ENCODE results near the gene DLG1. TPM values are rescaled to one million over a fixed set of nuclear protein-coding genes. Genes with fewer than 3 reads are reported as not detected.
A peak's percentile ranks its signal among the peaks of the same experiment; 100 is the strongest.

The DLG1 gene
- total RNA-seq, 1 donor from 2014 or later: 80.2 TPM

- H3K4me3 ChIP-seq: no peak overlapping the region
- intact Hi-C loops (cut with DNase I): no loop called here
- no peaks in the 10 kb centered on the region for H3K36me3 ChIP-seq
- ATAC-seq (peak; percentile 86 to 87), DNase-seq (no peak)
- H3K27me3 ChIP-seq (ENCODE audit: low read depth): no peaks in the 10 kb centered on the region
- TF ChIP-seq, protein P1, sequence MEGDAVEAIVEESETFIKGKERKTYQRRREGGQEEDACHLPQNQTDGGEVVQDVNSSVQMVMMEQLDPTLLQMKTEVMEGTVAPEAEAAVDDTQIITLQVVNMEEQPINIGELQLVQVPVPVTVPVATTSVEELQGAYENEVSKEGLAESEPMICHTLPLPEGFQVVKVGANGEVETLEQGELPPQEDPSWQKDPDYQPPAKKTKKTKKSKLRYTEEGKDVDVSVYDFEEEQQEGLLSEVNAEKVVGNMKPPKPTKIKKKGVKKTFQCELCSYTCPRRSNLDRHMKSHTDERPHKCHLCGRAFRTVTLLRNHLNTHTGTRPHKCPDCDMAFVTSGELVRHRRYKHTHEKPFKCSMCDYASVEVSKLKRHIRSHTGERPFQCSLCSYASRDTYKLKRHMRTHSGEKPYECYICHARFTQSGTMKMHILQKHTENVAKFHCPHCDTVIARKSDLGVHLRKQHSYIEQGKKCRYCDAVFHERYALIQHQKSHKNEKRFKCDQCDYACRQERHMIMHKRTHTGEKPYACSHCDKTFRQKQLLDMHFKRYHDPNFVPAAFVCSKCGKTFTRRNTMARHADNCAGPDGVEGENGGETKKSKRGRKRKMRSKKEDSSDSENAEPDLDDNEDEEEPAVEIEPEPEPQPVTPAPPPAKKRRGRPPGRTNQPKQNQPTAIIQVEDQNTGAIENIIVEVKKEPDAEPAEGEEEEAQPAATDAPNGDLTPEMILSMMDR (IDR thresholded peaks at IDR 0.05): no peak
- no peaks in the 10 kb centered on the region for H3K9me3 ChIP-seq
- H3K27ac ChIP-seq: no peak overlapping the region
- H3K4me1 ChIP-seq: peaks cover 28% of the 10 kb centered on the region
Observed at GRCh38 chr3:197222937-197223370, 75.5 kb downstream of the DLG1 start.

GRCh38 chr3:197219619-197220018, 78.8 kb downstream of the DLG1 start:
- no peaks in the 10 kb centered on the region for H3K9me3 ChIP-seq
- intact Hi-C loops (cut with DNase I): no loop called here
- TF ChIP-seq, protein P1 (IDR thresholded peaks at IDR 0.05): no peak
- no peak overlapping the region for H3K27ac ChIP-seq
- H3K4me1 ChIP-seq: peaks cover 23% of the 10 kb centered on the region
- DNase-seq: no peak
- no peaks in the 10 kb centered on the region for H3K36me3 ChIP-seq
- no peak for ATAC-seq
- no peaks in the 10 kb centered on the region for H3K27me3 ChIP-seq (ENCODE audit: low read depth)
- H3K4me3 ChIP-seq: no peak overlapping the region

- H3K9me3 ChIP-seq: no peaks in the 10 kb centered on the region
- no peaks in the 10 kb centered on the region for H3K36me3 ChIP-seq
- TF ChIP-seq, protein P1 (IDR thresholded peaks at IDR 0.05): no peak
- no peak for DNase-seq
- no peak overlapping the region for H3K27ac ChIP-seq
- H3K27me3 ChIP-seq (ENCODE audit: low read depth): no peaks in the 10 kb centered on the region
- peaks cover 18% of the 10 kb centered on the region for H3K4me1 ChIP-seq
- intact Hi-C loops (cut with DNase I): no loop called here
- no peak for ATAC-seq
- H3K4me3 ChIP-seq: no peak overlapping the region
Observed at GRCh38 chr3:197218210-197218609, 80.2 kb downstream of the DLG1 start.

GRCh38 chr3:197216914-197217313, 81.5 kb downstream of the DLG1 start:
- DNase-seq (no peak), ATAC-seq (no peak)
- TF ChIP-seq, protein P1 (IDR thresholded peaks at IDR 0.05): no peak
- no peaks in the 10 kb centered on the region for H3K27me3 ChIP-seq (ENCODE audit: low read depth)
- intact Hi-C loops (cut with DNase I): no loop called here
- H3K36me3 ChIP-seq: no peaks in the 10 kb centered on the region
- H3K27ac ChIP-seq: no peak overlapping the region
- H3K4me3 ChIP-seq: no peak overlapping the region
- peaks cover 8% of the 10 kb centered on the region for H3K4me1 ChIP-seq
- no peaks in the 10 kb centered on the region for H3K9me3 ChIP-seq

- DNase-seq (no peak), ATAC-seq (peak in 1 of 2 donors; percentile 12)
- TF ChIP-seq, protein P1 (IDR thresholded peaks at IDR 0.05): no peak
- H3K4me3 ChIP-seq: no peak overlapping the region
- no peaks in the 10 kb centered on the region for H3K36me3 ChIP-seq
- peaks cover 6% of the 10 kb centered on the region for H3K4me1 ChIP-seq
- intact Hi-C loops (cut with DNase I): no loop called here
- H3K27ac ChIP-seq: no peak overlapping the region
- H3K27me3 ChIP-seq (ENCODE audit: low read depth): no peaks in the 10 kb centered on the region
- H3K9me3 ChIP-seq: no peaks in the 10 kb centered on the region
Observed at GRCh38 chr3:197216169-197216860, 82.1 kb downstream of the DLG1 start.

Measured in lower lobe of right lung (tissue), 2 donors.